AG09319 (cell line): ENCODE measurements around the gene UBE3B.

ENCODE experiments used
- DNase-seq: peaks from one replicate; pipeline ENCODE4 v3.0.0-alpha.2; 2010; ENCODE audit warnings: low read depth; ENCODE audit errors: extremely low read depth
- CTCF ChIP-seq: IDR thresholded peaks from 2 replicates; pipeline ENCODE4 v1.5.1; 2011; ENCODE audit warnings: low read depth, mild to moderate bottlenecking, inconsistent platforms, low read length, moderate library complexity

The UBE3B gene

GRCh38 chr12:109460538-109460937 lies 16.9 kb upstream of the UBE3B start:
- TF ChIP-seq CTCF = no peak
- DNase-seq = no peak

- TF ChIP-seq CTCF = no peak
- DNase-seq = no peak
Observed at GRCh38 chr12:109461049-109461845, 16.2 kb upstream of the UBE3B start.

GRCh38 chr12:109461846-109462756 lies 15.3 kb upstream of the UBE3B start:
- TF ChIP-seq CTCF = no peak

GRCh38 chr12:109462868-109463692 lies 14.4 kb upstream of the UBE3B start:
- no peak for TF ChIP-seq CTCF

More at GRCh38 chr12:109461846-109462756, 15.3 kb upstream of the UBE3B start:
- peak; percentile 99 for DNase-seq

GRCh38 chr12:109463756-109464155 lies 13.7 kb upstream of the UBE3B start:
- no peak for TF ChIP-seq CTCF
- no peak for DNase-seq

More at GRCh38 chr12:109462868-109463692, 14.4 kb upstream of the UBE3B start:
- peak; percentile 97 for DNase-seq

GRCh38 chr12:109464642-109465351 lies 12.6 kb upstream of the UBE3B start:
- no peak for TF ChIP-seq CTCF
- DNase-seq = no peak
